Measurements from ENCODE around the gene FBXO24.
A peak's percentile ranks its signal among the peaks of the same experiment; 100 is the strongest.

FBXO24 gene

GRCh38 chr7:100623951-100624824, 38.1 kb downstream of the FBXO24 start:
- no peak for DNase-seq (ENCODE audit: low spot score)

- no peak for DNase-seq (ENCODE audit: low spot score)
Observed at GRCh38 chr7:100626055-100626454, 39.9 kb downstream of the FBXO24 start.

GRCh38 chr7:100626530-100627237, 40.6 kb downstream of the FBXO24 start:
- peak; percentile 90 for DNase-seq (ENCODE audit: low spot score)

- no peak for DNase-seq (ENCODE audit: low spot score)
Observed at GRCh38 chr7:100627238-100627549, 41.1 kb downstream of the FBXO24 start.

GRCh38 chr7:100629117-100629716, 43.1 kb downstream of the FBXO24 start:
- peak; percentile 80 for DNase-seq (ENCODE audit: low spot score)

GRCh38 chr7:100630066-100630465, 43.9 kb downstream of the FBXO24 start:
- no peak for DNase-seq (ENCODE audit: low spot score)

- peak; percentile 73 for DNase-seq (ENCODE audit: low spot score)
Observed at GRCh38 chr7:100632951-100633717, 47.0 kb downstream of the FBXO24 start.

GRCh38 chr7:100639995-100640516, 53.9 kb downstream of the FBXO24 start:
- no peak for DNase-seq (ENCODE audit: low spot score)

GRCh38 chr7:100640517-100641440, 54.7 kb downstream of the FBXO24 start:
- no peak for DNase-seq (ENCODE audit: low spot score)

GRCh38 chr7:100641463-100641859, 55.3 kb downstream of the FBXO24 start, which contains the start of gene TFR2:
Gene TFR2 (minus strand): TSS chr7:100641552. CDS start chr7:100641509, 43 bp downstream.
- DNase-seq (ENCODE audit: low spot score) = no peak

GRCh38 chr7:100641860-100642533, 55.9 kb downstream of the FBXO24 start:
- no peak for DNase-seq (ENCODE audit: low spot score)

- DNase-seq (ENCODE audit: low spot score) = no peak
Observed at GRCh38 chr7:100642534-100642907, 56.4 kb downstream of the FBXO24 start.

GRCh38 chr7:100649826-100650565, 63.9 kb downstream of the FBXO24 start:
- DNase-seq (ENCODE audit: low spot score) = no peak
